H1 (cell line): ENCODE measurements around the gene PARG. TPM values are rescaled to one million over a fixed set of nuclear protein-coding genes. Genes with fewer than 3 reads are reported as not detected.

Source experiments
- CTCF ChIA-PET: fragments of 300-600 bp; sonication (Branson Sonifier 250); formaldehyde crosslinking; loops from one replicate; lab custom pipeline; 2021; ENCODE audit not compliant: partially characterized antibody; lab: Charles Lee
- POLR2A ChIA-PET: fragments of 300-600 bp; sonication (Branson Sonifier 250); formaldehyde crosslinking; loops from one replicate; lab custom pipeline; 2021; ENCODE audit warnings: inconsistent platforms; ENCODE audit not compliant: partially characterized antibody; lab: Charles Lee
- DNase-seq, 2 experiments: peaks; one replicate each; pipeline versions ENCODE4 v3.0.0 to v3.0.0-alpha.2; 2010 to 2022; ENCODE audit warnings: low spot score in 2 of 2, low read depth in 1 of 2, mixed read lengths in 1 of 2
- FAIRE-seq: peaks from 2 replicates; lab custom pipeline; 2011; peaks lifted over from hg19 to GRCh38; lab: Jason Lieb, UNC
- H2AFZ ChIP-seq: 2 replicates; pipeline ENCODE4 v1.8.1; 2012; ENCODE audit warnings: low read length, inconsistent platforms
- H2AK5ac ChIP-seq: 2 replicates; pipeline ENCODE4 v1.6.1; 2013; ENCODE audit warnings: low read depth, low read length
- H2BK120ac ChIP-seq: replicated peaks from 2 replicates; pipeline ENCODE3; 2013; ENCODE audit warnings: low read depth, low read length, inconsistent platforms
- H2BK12ac ChIP-seq: 2 replicates; pipeline ENCODE4 v1.6.1; 2013; ENCODE audit warnings: low read depth, low read length
- H2BK15ac ChIP-seq: 2 replicates; pipeline ENCODE4 v1.6.1; 2013; ENCODE audit warnings: low read length
- H2BK20ac ChIP-seq: 2 replicates; pipeline ENCODE4 v1.6.1; 2013; ENCODE audit warnings: low read length
- H2BK5ac ChIP-seq: 2 replicates; pipeline ENCODE4 v1.6.1; 2013; ENCODE audit warnings: low read depth, low read length
- H3K14ac ChIP-seq: 2 replicates; pipeline ENCODE4 v1.6.1; 2013; ENCODE audit warnings: inconsistent platforms; ENCODE audit not compliant: insufficient read length
- H3K18ac ChIP-seq: 2 replicates; pipeline ENCODE4 v1.6.1; 2013; ENCODE audit warnings: low read length; ENCODE audit errors: extremely low read depth
- H3K23ac ChIP-seq: 2 replicates; pipeline ENCODE4 v1.6.1; 2013; ENCODE audit warnings: inconsistent platforms; ENCODE audit not compliant: insufficient read length
- H3K23me2 ChIP-seq: 2 replicates; pipeline ENCODE4 v1.6.1; 2013; ENCODE audit warnings: low read depth, low read length
- H3K27ac ChIP-seq: 2 replicates; pipeline ENCODE4 v1.6.1; 2011; ENCODE audit warnings: low read depth, low read length, inconsistent platforms
- H3K27me3 ChIP-seq, 4 experiments: replicated peaks in 1 of 4; 1 replicate in 1 of 4; 2 replicates in 3 of 4; pipeline versions ENCODE4 v1.6.1 to v1.8.1; 2011 to 2013; ENCODE audit warnings: low read length in 3 of 4, mild to moderate bottlenecking in 3 of 4, inconsistent platforms in 2 of 4, mixed read lengths in 2 of 4, moderate library complexity in 1 of 4; ENCODE audit not compliant: control insufficient read depth in 3 of 4, insufficient read depth in 3 of 4; ENCODE audit errors: extremely low read depth in 1 of 4
- H3K36me3 ChIP-seq, 4 experiments: 2 replicates each; pipeline versions ENCODE4 v1.6.1 to v1.8.1; 2011 to 2013; ENCODE audit warnings: mild to moderate bottlenecking in 4 of 4, low read length in 3 of 4, moderate library complexity in 2 of 4, control low read depth in 1 of 4, inconsistent platforms in 1 of 4; ENCODE audit not compliant: insufficient read depth in 4 of 4, control insufficient read depth in 2 of 4
- H3K4ac ChIP-seq: replicated peaks from 2 replicates; pipeline ENCODE3; 2013; ENCODE audit warnings: low read length, low read depth, mixed read lengths, inconsistent platforms; ENCODE audit not compliant: insufficient read length
- H3K4me1 ChIP-seq, 4 experiments: replicated peaks in 1 of 4; 1 replicate in 1 of 4; 2 replicates in 3 of 4; pipeline versions ENCODE4 v1.6.1 to v1.8.1; 2011 to 2013; ENCODE audit warnings: low read length in 3 of 4, inconsistent platforms in 2 of 4, mixed read lengths in 1 of 4; ENCODE audit not compliant: insufficient read depth in 4 of 4, control insufficient read depth in 3 of 4
- H3K4me2 ChIP-seq, 2 experiments: 2 replicates each; pipeline versions ENCODE4 v1.6.1 to v1.8.1; 2011 to 2013; ENCODE audit warnings: low read depth in 2 of 2, low read length in 2 of 2, control low read depth in 1 of 2, inconsistent platforms in 1 of 2, mild to moderate bottlenecking in 1 of 2; ENCODE audit not compliant: insufficient read depth in 1 of 2
- H3K4me3 ChIP-seq, 4 experiments: fragments of 200-600, 300-600 bp in 1 of 4; sonication (generic), shearing (Covaris generic), sonication (Bioruptor Twin) in 1 of 4; 2 replicates each; pipeline versions ENCODE4 v1.5.1 to v1.8.1; 2011 to 2016; ENCODE audit warnings: low read length in 4 of 4, low read depth in 3 of 4, control low read depth in 2 of 4, inconsistent platforms in 2 of 4, mild to moderate bottlenecking in 2 of 4, mixed read lengths in 1 of 4, moderate library complexity in 1 of 4; ENCODE audit not compliant: insufficient read depth in 2 of 4; ENCODE audit errors: extremely low read depth in 1 of 4
- H3K56ac ChIP-seq: replicated peaks from 2 replicates; pipeline ENCODE3; 2013; ENCODE audit warnings: low read depth, mild to moderate bottlenecking, mixed read lengths, low read length, inconsistent platforms; ENCODE audit not compliant: insufficient read length
- H3K79me1 ChIP-seq: 2 replicates; pipeline ENCODE4 v1.6.1; 2013; ENCODE audit warnings: low read depth, low read length, control low read depth
- H3K79me2 ChIP-seq, 2 experiments: 2 replicates each; pipeline versions ENCODE4 v1.6.1 to v1.8.1; 2012 to 2013; ENCODE audit warnings: low read length in 2 of 2, mild to moderate bottlenecking in 2 of 2, inconsistent platforms in 1 of 2; ENCODE audit not compliant: insufficient read depth in 2 of 2, control insufficient read depth in 1 of 2
- H3K9ac ChIP-seq, 4 experiments: replicated peaks in 1 of 4; 1 replicate in 1 of 4; 2 replicates in 3 of 4; pipeline versions ENCODE4 v1.6.1 to v1.8.1; 2011 to 2013; ENCODE audit warnings: low read depth in 3 of 4, low read length in 3 of 4, control low read depth in 2 of 4, mild to moderate bottlenecking in 2 of 4, moderate library complexity in 2 of 4, inconsistent platforms in 1 of 4; ENCODE audit errors: extremely low read depth in 1 of 4
- H3K9me3 ChIP-seq, 2 experiments: 2 replicates each; pipeline versions ENCODE4 v1.6.1 to v1.8.1; 2012 to 2013; ENCODE audit warnings: mild to moderate bottlenecking in 2 of 2, moderate library complexity in 2 of 2, control low read depth in 1 of 2, inconsistent platforms in 1 of 2, low read depth in 1 of 2, low read length in 1 of 2, mixed read lengths in 1 of 2; ENCODE audit not compliant: insufficient read depth in 2 of 2
- H4K20me1 ChIP-seq, 2 experiments: replicated peaks in 1 of 2; 2 replicates each; pipeline versions ENCODE3 to v1.8.1; 2011 to 2013; ENCODE audit warnings: inconsistent platforms in 2 of 2, low read length in 2 of 2, mild to moderate bottlenecking in 1 of 2; ENCODE audit not compliant: insufficient read depth in 2 of 2, control insufficient read depth in 1 of 2
- H4K5ac ChIP-seq: 2 replicates; pipeline ENCODE4 v1.6.1; 2013; ENCODE audit warnings: low read length, low read depth, mixed read lengths, inconsistent platforms; ENCODE audit not compliant: insufficient read length
- H4K8ac ChIP-seq: 2 replicates; pipeline ENCODE4 v1.8.0; 2013; ENCODE audit warnings: mild to moderate bottlenecking, moderate library complexity, low read length, inconsistent platforms; ENCODE audit not compliant: insufficient read depth; ENCODE audit errors: extremely low read depth
- H4K91ac ChIP-seq: replicated peaks from 2 replicates; pipeline ENCODE3; 2013; ENCODE audit warnings: low read length, mixed read lengths, inconsistent platforms; ENCODE audit not compliant: insufficient read length
- ATF2 ChIP-seq: IDR thresholded peaks from 2 replicates; pipeline ENCODE4 v1.6.1; 2012; ENCODE audit warnings: low read length, inconsistent platforms
- ATF3 ChIP-seq: IDR thresholded peaks from 2 replicates; pipeline ENCODE4 v1.6.1; 2011; ENCODE audit warnings: low read depth, mild to moderate bottlenecking, low read length; ENCODE audit not compliant: insufficient read depth
- CBX5 ChIP-seq: fragments of 300-800, 300-1000 bp; sonication (generic); IDR thresholded peaks from 2 replicates; pipeline ENCODE4 v1.7.1; 2016; ENCODE audit warnings: antibody characterized with exemption, low read length, low read depth
- CHD2 ChIP-seq: IDR thresholded peaks from 2 replicates; pipeline ENCODE4 v1.6.1; 2012; ENCODE audit warnings: low read length, improper control_type of control experiment
- E2F6 ChIP-seq: IDR thresholded peaks from 2 replicates; pipeline ENCODE4 v1.6.1; 2012; ENCODE audit warnings: inconsistent platforms
- EGR1 ChIP-seq: IDR thresholded peaks from 2 replicates; pipeline ENCODE4 v1.6.1; 2011; ENCODE audit warnings: low read depth, low read length, borderline replicate concordance
- PHF8 ChIP-seq: fragments of 200-600 bp; sonication (generic); conservative IDR thresholded peaks from 2 replicates; pipeline ENCODE4 v1.7.1; 2012; ENCODE audit warnings: low read depth, mild to moderate bottlenecking, inconsistent platforms, low read length, moderate library complexity
- RXRA ChIP-seq: IDR thresholded peaks from 2 replicates; pipeline ENCODE4 v1.6.1; 2011; ENCODE audit warnings: low read depth, mild to moderate bottlenecking, low read length, moderate library complexity; ENCODE audit not compliant: insufficient read depth
- SAP30 ChIP-seq: fragments of 300-600 bp; sonication (generic); IDR thresholded peaks from 2 replicates; pipeline ENCODE4 v1.7.1; 2012; ENCODE audit warnings: low read length, moderate library complexity, mild to moderate bottlenecking, inconsistent platforms; ENCODE audit not compliant: insufficient read depth, insufficient replicate concordance
- SP2 ChIP-seq: IDR thresholded peaks from 2 replicates; pipeline ENCODE4 v1.6.1; 2012; ENCODE audit warnings: mild to moderate bottlenecking, low read length, inconsistent platforms
- polyA plus RNA-seq, 7 experiments: library from polyadenylated mRNA; depleted of rRNA in 3 of 7; stranded (reverse) in 5 of 7; unstranded in 2 of 7; fragments of >200 nt in 5 of 7; fragments of 200-250 nt in 2 of 7; gene quantifications; 1 replicate in 5 of 7; 2 replicates in 1 of 7; 4 replicates in 1 of 7; pipeline versions ENCODE4 v1.2.1 to v1.2.3, GENCODE V29; 2011 to 2013; ENCODE audit warnings: missing spikeins in 2 of 7, mixed read lengths in 2 of 7
- total RNA-seq: library from RNA; stranded (reverse); fragmentation: NEBNext Ultra II Directional; extraction: Animal tissue kit (Norgen Biotek cat#: 25700); gene quantifications from 2 replicates; pipeline ENCODE4 v1.2.1, GENCODE V29; 2021

PARG gene
- total and polyA plus RNA-seq, 2 of the 8 experiments (the other 6 are each of a cell fraction or from before 2014, with no cell fraction given): 13.3 to 56.2 TPM

GRCh38 chr10:49833168-49833567 lies 108.7 kb downstream of the PARG start:
- Histone ChIP-seq H3K79me1 (no peaks in the 10 kb centered on the region), H2BK20ac (no peak overlapping the region), H3K23me2 (no peaks in the 10 kb centered on the region), H3K36me3 (peaks cover 0 to 10% (median 0%) of the 10 kb centered on the region in 4 experiments; a peak in 2 of 8 replicates), H3K23ac (no peak overlapping the region), H2BK12ac (no peak overlapping the region), H3K9ac (no peak overlapping the region), H3K4me2 (no peak overlapping the region), H3K56ac (no peak overlapping the region), H4K8ac (no peak overlapping the region), H4K20me1 (no peaks in the 10 kb centered on the region), H4K91ac (no peak overlapping the region), H2AK5ac (no peak overlapping the region), H3K9me3 (no peaks in the 10 kb centered on the region), H3K18ac (no peak overlapping the region), H2BK120ac (no peak overlapping the region), H3K4ac (no peak overlapping the region), H2BK5ac (no peak overlapping the region), H3K4me3 (no peak overlapping the region), H2BK15ac (no peak overlapping the region), H2AFZ (no peak overlapping the region), H3K27ac (no peak overlapping the region), H4K5ac (no peak overlapping the region), H3K14ac (no peak overlapping the region), H3K27me3 (no peaks in the 10 kb centered on the region), H3K79me2 (no peaks in the 10 kb centered on the region), H3K4me1 (peaks cover 2 to 15% (median 11%) of the 10 kb centered on the region in 4 experiments; a peak in 6 of 7 replicates)
- POLR2A ChIA-PET: no interaction called here
- CTCF ChIA-PET: interaction anchor here (1.1 kb wide), 1 partner anchor 9 kb away, joined by 3 read pairs; no protein-coding TSS in a partner anchor
- FAIRE-seq (no peak), DNase-seq (no peak)
- no peak for TF ChIP-seq E2F6
- no peak for TF ChIP-seq ATF2
- TF ChIP-seq ATF3: no peak
- no peak for TF ChIP-seq RXRA
- TF ChIP-seq CHD2: no peak
- no peak for TF ChIP-seq EGR1
- no peak for TF ChIP-seq SAP30
- TF ChIP-seq CBX5: no peak
- no peak for TF ChIP-seq SP2
- no peak for TF ChIP-seq PHF8
